Fibroblast of lung (primary cell): ENCODE measurements around the gene ACADL. TPM values are rescaled to one million over a fixed set of nuclear protein-coding genes. Genes with fewer than 3 reads are reported as not detected.

Experiments used
- DNase-seq, 2 donors: peaks; one replicate each; pipeline versions ENCODE4 v3.0.0 to v3.0.0-alpha.2; 2010; ENCODE audit warnings: low read depth in 2 of 2
- H2AFZ ChIP-seq: 2 replicates; pipeline ENCODE4 v1.5.1; 2012; ENCODE audit warnings: low read length, control low read depth, inconsistent platforms
- H3K27ac ChIP-seq: 2 replicates; pipeline ENCODE4 v1.5.1; 2011; ENCODE audit warnings: low read length, control low read depth; ENCODE audit not compliant: insufficient read depth
- H3K27me3 ChIP-seq: 2 replicates; pipeline ENCODE4 v1.5.1; 2011; ENCODE audit warnings: mild to moderate bottlenecking, low read length; ENCODE audit not compliant: control insufficient read depth, insufficient read depth
- H3K36me3 ChIP-seq: 2 replicates; pipeline ENCODE4 v1.5.1; 2011; ENCODE audit warnings: low read length; ENCODE audit not compliant: control insufficient read depth, insufficient read depth
- H3K4me1 ChIP-seq: 2 replicates; pipeline ENCODE4 v1.5.1; 2011; ENCODE audit warnings: low read length; ENCODE audit not compliant: control insufficient read depth, insufficient read depth; ENCODE audit errors: extremely low read depth
- H3K4me2 ChIP-seq: 2 replicates; pipeline ENCODE4 v1.5.1; 2011; ENCODE audit warnings: low read length, control low read depth; ENCODE audit not compliant: insufficient read depth; ENCODE audit errors: extremely low read depth
- H3K4me3 ChIP-seq, 4 experiments: fragments of 200-600 bp in 1 of 4; sonication (generic) in 1 of 4; replicated peaks in 1 of 4; 2 replicates each; pipeline ENCODE4 v1.5.1; 2011 to 2016; ENCODE audit warnings: low read length in 4 of 4, low read depth in 3 of 4, mild to moderate bottlenecking in 3 of 4, control low read depth in 2 of 4, inconsistent platforms in 1 of 4, mixed read lengths in 1 of 4; ENCODE audit not compliant: insufficient read depth in 1 of 4; ENCODE audit errors: control extremely low read depth in 1 of 4
- H3K79me2 ChIP-seq: 2 replicates; pipeline ENCODE4 v1.5.1; 2012; ENCODE audit warnings: mild to moderate bottlenecking, low read length, inconsistent platforms; ENCODE audit not compliant: control insufficient read depth, insufficient read depth
- H3K9ac ChIP-seq: 2 replicates; pipeline ENCODE4 v1.5.1; 2011; ENCODE audit warnings: mild to moderate bottlenecking, low read length, control low read depth; ENCODE audit not compliant: insufficient read depth
- H3K9me3 ChIP-seq: 2 replicates; pipeline ENCODE4 v1.5.1; 2012; ENCODE audit warnings: low read depth, low read length; ENCODE audit not compliant: control insufficient read depth, insufficient read depth
- H4K20me1 ChIP-seq: 2 replicates; pipeline ENCODE4 v1.5.1; 2011; ENCODE audit warnings: low read length; ENCODE audit not compliant: control insufficient read depth, insufficient read depth; ENCODE audit errors: extremely low read depth
- EZH2 ChIP-seq: IDR thresholded peaks from 2 replicates; pipeline ENCODE4 v1.5.1; 2012; ENCODE audit warnings: low read length, control low read depth, mild to moderate bottlenecking; ENCODE audit errors: missing control alignments
- polyA plus RNA-seq, 2 donors: library from polyadenylated mRNA; depleted of rRNA in 1 of 2; stranded (reverse) in 1 of 2; unstranded in 1 of 2; fragments of >200 nt; gene quantifications; 2 replicates each; pipeline ENCODE4 v1.2.1, GENCODE V29; 2011 to 2012; ENCODE audit warnings: missing spikeins in 1 of 2
- total RNA-seq: library from RNA; depleted of rRNA; stranded (reverse); fragments of >200 nt; gene quantifications from 2 replicates; pipeline ENCODE4 v1.2.1, GENCODE V29; 2014
- TF ChIP-seq, protein P1 (sequence below), 2 donors: IDR thresholded peaks in 1 of 2; conservative IDR thresholded peaks in 1 of 2; 1 replicate in 1 of 2; 2 replicates in 1 of 2; pipeline ENCODE4 v1.5.1; 2011 to 2012; ENCODE audit warnings: low read length in 2 of 2, control low read depth in 1 of 2, inconsistent platforms in 1 of 2, low read depth in 1 of 2, mild to moderate bottlenecking in 1 of 2

ACADL gene
- total and polyA plus RNA-seq, 2 donors (not counting 1 experiment from before 2014, with no cell fraction given) = 0.03 to 0.50 TPM

DNA sequence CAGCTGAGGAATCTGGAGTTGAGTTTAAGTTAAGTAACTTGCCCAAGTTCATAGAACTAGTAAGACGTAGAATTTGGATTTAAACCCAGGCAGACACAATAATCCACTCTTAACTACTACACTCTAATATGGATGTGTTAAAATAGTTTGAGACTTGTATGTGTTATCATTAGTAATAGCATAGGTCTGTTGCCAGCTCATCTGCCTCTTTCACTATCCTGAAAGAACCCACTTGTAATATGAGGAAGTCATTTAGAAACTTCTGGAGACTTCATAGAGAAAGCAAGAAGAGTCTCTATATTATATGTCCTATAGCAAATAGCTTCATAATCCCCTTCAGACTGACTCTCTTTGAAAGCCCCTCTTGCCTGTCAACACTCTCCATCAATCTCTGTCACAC, 43.0 kb upstream of the ACADL start:
- Histone ChIP-seq H3K27ac (no peak overlapping the region), H3K79me2 (no peaks in the 10 kb centered on the region), H2AFZ (no peak overlapping the region), H4K20me1 (no peaks in the 10 kb centered on the region), H3K36me3 (no peaks in the 10 kb centered on the region), H3K9ac (no peak overlapping the region), H3K27me3 (no peaks in the 10 kb centered on the region), H3K4me2 (no peak overlapping the region), H3K4me1 (no peaks in the 10 kb centered on the region), H3K4me3 (no peak overlapping the region), H3K9me3 (no peaks in the 10 kb centered on the region)
- no peak for DNase-seq
- TF ChIP-seq, protein P1, sequence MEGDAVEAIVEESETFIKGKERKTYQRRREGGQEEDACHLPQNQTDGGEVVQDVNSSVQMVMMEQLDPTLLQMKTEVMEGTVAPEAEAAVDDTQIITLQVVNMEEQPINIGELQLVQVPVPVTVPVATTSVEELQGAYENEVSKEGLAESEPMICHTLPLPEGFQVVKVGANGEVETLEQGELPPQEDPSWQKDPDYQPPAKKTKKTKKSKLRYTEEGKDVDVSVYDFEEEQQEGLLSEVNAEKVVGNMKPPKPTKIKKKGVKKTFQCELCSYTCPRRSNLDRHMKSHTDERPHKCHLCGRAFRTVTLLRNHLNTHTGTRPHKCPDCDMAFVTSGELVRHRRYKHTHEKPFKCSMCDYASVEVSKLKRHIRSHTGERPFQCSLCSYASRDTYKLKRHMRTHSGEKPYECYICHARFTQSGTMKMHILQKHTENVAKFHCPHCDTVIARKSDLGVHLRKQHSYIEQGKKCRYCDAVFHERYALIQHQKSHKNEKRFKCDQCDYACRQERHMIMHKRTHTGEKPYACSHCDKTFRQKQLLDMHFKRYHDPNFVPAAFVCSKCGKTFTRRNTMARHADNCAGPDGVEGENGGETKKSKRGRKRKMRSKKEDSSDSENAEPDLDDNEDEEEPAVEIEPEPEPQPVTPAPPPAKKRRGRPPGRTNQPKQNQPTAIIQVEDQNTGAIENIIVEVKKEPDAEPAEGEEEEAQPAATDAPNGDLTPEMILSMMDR (conservative IDR thresholded peaks at IDR 0.05 in 1 of 2, IDR thresholded peaks at IDR 0.05 in 1 of 2; ENCODE audit: low read depth in 1 of 2, low read length in 2 of 2) = no peak
- TF ChIP-seq EZH2 = no peak

DNA sequence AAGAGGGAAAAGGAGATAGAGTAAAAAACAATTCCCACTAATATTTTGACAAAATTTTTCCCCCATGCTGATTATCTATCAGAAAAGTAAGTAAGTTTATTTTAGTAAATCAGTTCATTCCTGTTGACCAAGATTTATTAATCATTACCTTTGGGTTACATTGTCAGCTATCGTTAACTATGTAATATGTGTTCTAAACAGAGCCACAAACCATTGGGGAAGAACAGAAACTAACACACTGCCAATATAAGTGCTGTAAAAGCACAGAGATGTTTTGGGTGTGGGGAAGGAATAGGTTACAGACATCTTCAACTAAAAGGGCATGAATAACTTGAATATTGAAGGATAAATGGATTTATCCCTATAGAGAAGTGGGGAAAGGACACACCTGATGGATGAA, 42.5 kb upstream of the ACADL start:
- Histone ChIP-seq H4K20me1 (no peaks in the 10 kb centered on the region), H3K9me3 (no peaks in the 10 kb centered on the region), H3K36me3 (no peaks in the 10 kb centered on the region), H3K4me1 (no peaks in the 10 kb centered on the region), H3K79me2 (no peaks in the 10 kb centered on the region), H3K4me3 (no peak overlapping the region), H3K4me2 (no peak overlapping the region), H3K27ac (no peak overlapping the region), H3K27me3 (no peaks in the 10 kb centered on the region), H2AFZ (no peak overlapping the region), H3K9ac (no peak overlapping the region)
- no peak for DNase-seq
- TF ChIP-seq EZH2 = no peak
- TF ChIP-seq, protein P1 (conservative IDR thresholded peaks at IDR 0.05 in 1 of 2, IDR thresholded peaks at IDR 0.05 in 1 of 2; ENCODE audit: low read depth in 1 of 2, low read length in 2 of 2) = no peak

DNA sequence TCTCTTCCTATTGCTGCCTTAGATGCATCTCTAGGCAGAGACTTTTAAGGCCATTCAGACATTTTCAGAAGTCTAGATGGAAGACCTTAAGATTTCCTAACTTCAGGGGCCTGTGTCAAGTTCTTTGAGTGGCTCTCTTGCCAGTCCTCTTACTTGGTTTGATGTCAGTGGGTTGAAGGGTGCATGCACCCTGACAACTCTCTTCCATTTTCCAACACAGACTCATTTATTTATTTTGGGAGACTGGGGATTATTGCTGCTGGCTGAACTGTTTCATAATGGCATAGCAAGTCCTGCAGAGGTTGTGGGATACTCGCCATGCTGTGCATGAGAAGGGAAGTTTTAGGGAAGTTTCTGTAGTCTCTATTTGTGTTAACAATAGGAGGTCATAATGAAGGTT, 39.0 kb upstream of the ACADL start:
- no peaks in the 10 kb centered on the region for H4K20me1 ChIP-seq
- DNase-seq = no peak
- no peaks in the 10 kb centered on the region for H3K4me1 ChIP-seq
- no peak overlapping the region for H3K27ac ChIP-seq
- H3K79me2 ChIP-seq = no peaks in the 10 kb centered on the region
- no peak overlapping the region for H3K4me3 ChIP-seq
- TF ChIP-seq, protein P1 (conservative IDR thresholded peaks at IDR 0.05 in 1 of 2, IDR thresholded peaks at IDR 0.05 in 1 of 2; ENCODE audit: low read depth in 1 of 2, low read length in 2 of 2) = no peak
- no peak for TF ChIP-seq EZH2
- no peaks in the 10 kb centered on the region for H3K36me3 ChIP-seq
- no peaks in the 10 kb centered on the region for H3K9me3 ChIP-seq
- no peak overlapping the region for H3K4me2 ChIP-seq
- H3K9ac ChIP-seq = no peak overlapping the region
- H2AFZ ChIP-seq = no peak overlapping the region
- no peaks in the 10 kb centered on the region for H3K27me3 ChIP-seq
